Measurements from ENCODE around the gene OXT.
A peak's percentile ranks its signal among the peaks of the same experiment; 100 is the strongest.
"Not testable (repeated sequence)": the region's sequence is repeated elsewhere in the genome, so short reads cannot be mapped to it uniquely, and the experiment has no call there.

OXT gene

GRCh38 chr20:3047486-3048419 is 23.7 kb upstream of the OXT start:
- no peak for DNase-seq (ENCODE audit: low read depth)

- no peak for DNase-seq (ENCODE audit: low read depth)
These were observed 19.9 kb upstream of the OXT start for GRCh38 chr20:3051385-3052019.

DNA sequence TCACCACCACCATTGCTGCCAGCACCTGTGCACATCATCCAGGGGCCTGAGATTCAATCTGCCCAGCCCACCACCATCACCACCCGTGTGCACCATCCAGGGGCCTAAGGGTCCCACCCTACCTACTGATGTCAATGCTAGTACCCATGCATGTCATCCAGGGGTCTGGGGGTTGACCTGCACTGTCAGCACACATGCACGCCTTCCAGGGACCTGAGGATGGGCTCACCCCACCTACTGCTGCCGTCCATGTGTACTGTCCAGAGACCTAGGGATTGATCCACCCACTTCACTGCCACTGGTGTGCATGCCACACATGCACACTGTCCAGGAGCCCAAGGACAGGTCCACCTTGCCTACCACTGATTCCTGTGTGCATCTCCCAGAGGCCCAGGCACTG is 11.9 kb upstream of the OXT start:
- DNase-seq (ENCODE audit: low read depth), result no peak

DNA sequence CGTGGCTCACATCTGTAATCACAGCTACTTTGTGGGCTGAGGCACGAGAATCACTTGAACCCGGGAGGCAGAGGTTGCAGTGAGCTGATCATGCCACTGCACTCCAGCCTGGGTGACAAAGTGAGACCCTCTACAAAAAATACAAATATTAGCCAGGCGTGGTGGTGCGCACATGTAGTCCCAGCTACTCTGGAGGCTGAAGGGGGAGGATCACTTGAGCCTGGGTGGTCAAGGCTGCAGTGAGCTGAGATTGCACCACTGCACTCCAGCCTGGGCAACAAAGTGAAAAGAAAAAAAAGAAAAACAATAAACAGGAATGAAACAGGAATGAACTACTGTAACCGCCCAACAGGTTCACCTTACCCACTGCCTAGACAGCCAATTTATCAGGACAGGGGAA is 7.3 kb upstream of the OXT start:
- DNase-seq (ENCODE audit: low read depth), result not testable (repeated sequence)

GRCh38 chr20:3067139-3068014 is 4.0 kb upstream of the OXT start:
- peak; percentile 31 for DNase-seq (ENCODE audit: low read depth)

DNA sequence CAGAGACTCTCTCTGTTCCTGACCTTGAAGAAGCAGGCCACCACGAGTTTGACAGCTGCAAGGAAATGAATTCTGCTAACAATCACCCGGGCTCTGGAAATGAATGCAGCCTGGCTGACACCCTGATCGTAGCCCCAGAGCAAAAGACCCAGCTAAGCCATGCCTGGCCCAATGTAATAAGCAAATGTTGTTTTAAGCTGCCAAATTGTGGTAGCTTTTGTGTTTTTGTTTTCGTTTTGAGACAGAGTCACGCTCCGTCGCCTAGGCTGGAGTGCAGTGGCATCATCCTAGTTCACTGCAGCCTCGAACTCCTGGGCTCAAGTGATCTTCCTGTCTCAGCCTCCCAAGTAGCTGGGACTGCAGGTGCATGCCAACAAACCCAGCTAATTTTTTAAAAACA is 3.3 kb upstream of the OXT start:
- no peak for DNase-seq (ENCODE audit: low read depth)

GRCh38 chr20:3068986-3069900 is 2.2 kb upstream of the OXT start:
- peak; percentile 39 for DNase-seq (ENCODE audit: low read depth)

- DNase-seq (ENCODE audit: low read depth), result no peak
These were observed 695 bp upstream of the OXT start for GRCh38 chr20:3070725-3071124.

DNA sequence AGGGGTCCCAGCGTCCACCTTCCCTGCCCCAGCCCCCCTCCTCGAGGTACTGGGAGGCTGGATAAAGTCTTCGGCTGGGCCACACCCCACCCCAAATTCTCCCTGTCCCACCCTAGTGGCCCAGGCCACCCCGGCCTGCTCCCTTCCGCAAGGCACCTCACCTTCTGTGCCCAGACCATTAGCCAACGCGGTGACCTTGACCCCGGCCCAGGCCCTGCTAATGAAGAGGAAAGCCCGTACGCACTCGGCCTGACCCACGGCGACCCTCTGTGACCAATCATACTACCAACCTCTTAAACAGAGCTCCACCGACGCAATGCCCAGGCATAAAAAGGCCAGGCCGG is 182 bp upstream of the OXT start:
- DNase-seq (ENCODE audit: low read depth), result no peak

DNA sequence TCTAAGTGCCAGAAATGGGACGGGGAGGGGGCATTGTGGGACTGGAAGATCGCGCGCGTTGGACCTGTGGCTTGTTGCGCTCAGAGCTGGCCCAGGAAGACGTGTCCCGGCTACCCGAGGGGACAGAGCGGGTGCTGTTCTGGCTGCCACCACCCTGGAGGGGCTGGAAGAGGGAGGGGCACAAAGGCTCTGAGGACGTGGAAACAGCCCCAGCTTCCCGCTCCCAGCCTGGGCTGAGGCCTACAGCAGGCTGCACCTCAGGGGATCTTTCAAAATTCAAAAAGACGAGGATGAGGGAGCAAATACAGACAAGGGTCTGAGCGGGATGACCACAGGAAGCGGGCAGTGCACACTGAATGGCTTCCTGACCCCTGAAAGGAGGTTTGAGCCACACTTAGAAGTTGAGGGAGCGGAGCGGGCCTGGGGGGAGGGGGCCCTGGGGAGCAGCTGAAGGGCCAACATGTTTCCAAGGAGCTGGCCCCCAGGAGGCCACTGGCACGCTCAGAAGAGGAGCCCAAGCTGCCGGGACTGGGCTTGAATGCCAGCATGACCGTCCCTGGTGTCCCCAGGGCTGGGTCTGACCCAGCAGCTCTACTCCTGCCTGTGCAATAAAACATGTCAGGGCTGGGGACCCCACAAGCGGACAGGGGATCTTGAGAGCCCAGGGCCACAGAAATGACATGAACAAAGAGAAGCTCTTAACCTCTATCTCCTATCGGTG is 1.3 kb downstream of the OXT start:
- DNase-seq (ENCODE audit: low read depth), result no peak

- DNase-seq (ENCODE audit: low read depth), result not testable (repeated sequence)
These were observed 1.8 kb downstream of the OXT start for GRCh38 chr20:3073251-3073643.

DNA sequence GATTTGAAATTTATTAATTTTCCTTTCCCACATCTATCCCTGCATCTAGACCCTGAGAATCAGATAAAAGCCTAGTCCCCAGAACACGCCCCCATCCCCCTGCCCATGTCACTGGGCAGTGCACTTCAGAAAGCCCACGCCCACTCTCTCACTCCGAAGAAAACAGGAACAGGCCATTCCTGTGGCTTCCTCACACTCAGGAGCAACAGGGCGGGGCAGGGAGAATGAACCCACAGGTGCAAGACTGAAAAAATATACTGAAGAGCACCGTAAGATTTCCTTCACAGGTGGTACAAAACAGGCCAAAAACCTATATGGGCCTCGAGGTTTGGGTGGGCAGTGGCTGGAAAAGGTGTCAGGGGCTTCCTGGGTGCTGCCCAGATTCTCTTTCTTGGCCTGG is 3.4 kb downstream of the OXT start:
- DNase-seq (ENCODE audit: low read depth), result no peak

- DNase-seq (ENCODE audit: low read depth), result not testable (repeated sequence)
These were observed 3.9 kb downstream of the OXT start for GRCh38 chr20:3075315-3075714.

- no peak for DNase-seq (ENCODE audit: low read depth)
These were observed 6.3 kb downstream of the OXT start for GRCh38 chr20:3077618-3078134.

DNA sequence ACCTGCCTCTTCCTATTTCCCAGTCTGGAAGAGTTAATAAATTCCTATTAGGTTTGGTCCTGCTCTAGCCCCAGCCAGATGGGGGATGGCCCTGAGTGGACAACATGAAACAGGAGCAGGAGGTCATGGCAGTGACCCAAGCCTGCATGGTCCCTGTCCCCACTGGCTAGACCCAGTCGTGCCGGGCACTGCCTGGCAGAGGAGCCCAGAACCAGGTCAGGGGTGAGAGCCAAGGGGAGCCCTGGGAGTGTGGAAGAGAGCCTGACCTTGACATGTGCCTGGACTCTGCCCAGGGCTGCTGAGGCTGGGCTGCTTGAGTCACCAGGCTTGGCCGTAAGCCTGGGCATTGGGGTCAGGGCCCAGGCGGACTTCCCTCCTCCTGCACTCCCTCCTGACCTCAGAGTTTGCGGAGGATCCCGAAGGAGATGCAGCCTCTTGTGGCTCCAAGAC is 9.5 kb downstream of the OXT start:
- peak; percentile 53 for DNase-seq (ENCODE audit: low read depth)

DNA sequence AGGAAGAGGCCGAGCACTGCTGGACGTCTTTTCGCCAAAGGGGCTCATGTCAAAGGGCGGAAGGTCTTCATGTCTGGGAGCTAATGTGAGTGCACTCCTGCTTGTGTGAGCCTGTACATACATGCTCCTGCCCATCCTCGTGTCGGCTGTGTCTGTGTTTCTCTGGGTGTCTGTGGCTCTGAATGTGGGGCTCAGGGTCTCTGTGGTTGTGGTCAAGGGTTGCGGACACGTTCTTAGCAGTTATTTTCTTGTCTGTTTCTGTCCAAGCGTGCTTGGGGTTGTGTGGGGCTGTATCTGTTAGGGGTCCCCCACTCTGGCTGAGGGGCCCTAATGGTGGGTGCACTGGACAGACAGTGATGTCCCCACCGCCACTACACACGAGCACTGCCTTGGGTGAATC is 10.2 kb downstream of the OXT start:
- no peak for DNase-seq (ENCODE audit: low read depth)

DNA sequence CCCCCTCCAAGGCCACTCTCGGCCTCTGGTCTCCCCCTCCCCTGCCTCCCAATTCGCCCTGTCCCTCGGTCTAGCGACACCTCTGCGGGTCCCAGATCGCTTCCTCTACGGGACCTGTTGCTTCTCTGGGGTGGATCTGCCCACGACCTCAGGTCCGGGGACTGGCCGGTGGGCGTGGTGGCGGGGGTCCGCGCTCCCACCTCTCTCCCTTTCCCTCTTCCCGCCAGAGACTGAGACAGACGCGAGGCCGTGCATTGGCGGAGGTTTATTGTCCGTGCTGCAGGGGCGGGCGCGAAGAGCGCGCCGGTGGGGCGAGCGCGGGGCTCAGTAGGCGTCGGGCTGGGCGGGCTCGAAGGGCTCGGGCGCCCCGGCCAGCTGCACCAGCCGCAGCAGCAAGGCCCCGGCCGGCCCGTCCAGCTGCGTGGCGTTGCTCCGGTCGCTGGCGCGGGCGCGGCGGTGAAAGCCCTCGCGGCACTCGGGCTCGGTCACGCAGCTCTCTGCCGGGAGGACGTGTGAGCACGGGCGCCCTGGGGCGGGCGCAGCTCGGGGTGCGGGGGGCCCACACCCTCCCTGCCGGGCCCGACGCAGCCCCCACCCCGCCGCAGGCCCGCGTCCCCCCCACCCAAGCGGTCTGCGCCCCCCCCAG is 11.0 kb downstream of the OXT start:
- peak; percentile 20 for DNase-seq (ENCODE audit: low read depth)

- DNase-seq (ENCODE audit: low read depth), result no peak
These were observed 11.8 kb downstream of the OXT start for GRCh38 chr20:3082955-3083952.

Measured in EH (cell line).